H1 (cell line): ENCODE data around the gene RNFT2. TPM values are rescaled to one million over a fixed set of nuclear protein-coding genes. Genes with fewer than 3 reads are reported as not detected.

Source experiments
- CTCF ChIA-PET: fragments of 300-600 bp; sonication (Branson Sonifier 250); formaldehyde crosslinking; loops from one replicate; lab custom pipeline; 2021; ENCODE audit not compliant: partially characterized antibody; lab: Charles Lee
- POLR2A ChIA-PET: fragments of 300-600 bp; sonication (Branson Sonifier 250); formaldehyde crosslinking; loops from one replicate; lab custom pipeline; 2021; ENCODE audit warnings: inconsistent platforms; ENCODE audit not compliant: partially characterized antibody; lab: Charles Lee
- DNase-seq, 2 experiments: peaks; one replicate each; pipeline versions ENCODE4 v3.0.0 to v3.0.0-alpha.2; 2010 to 2022; ENCODE audit warnings: low spot score in 2 of 2, low read depth in 1 of 2, mixed read lengths in 1 of 2
- FAIRE-seq: peaks from 2 replicates; lab custom pipeline; 2011; peaks lifted over from hg19 to GRCh38; lab: Jason Lieb, UNC
- H2AFZ ChIP-seq: 2 replicates; pipeline ENCODE4 v1.8.1; 2012; ENCODE audit warnings: low read length, inconsistent platforms
- H2AK5ac ChIP-seq: 2 replicates; pipeline ENCODE4 v1.6.1; 2013; ENCODE audit warnings: low read depth, low read length
- H2BK120ac ChIP-seq: replicated peaks from 2 replicates; pipeline ENCODE3; 2013; ENCODE audit warnings: low read depth, low read length, inconsistent platforms
- H2BK12ac ChIP-seq: 2 replicates; pipeline ENCODE4 v1.6.1; 2013; ENCODE audit warnings: low read depth, low read length
- H2BK15ac ChIP-seq: 2 replicates; pipeline ENCODE4 v1.6.1; 2013; ENCODE audit warnings: low read length
- H2BK20ac ChIP-seq: 2 replicates; pipeline ENCODE4 v1.6.1; 2013; ENCODE audit warnings: low read length
- H2BK5ac ChIP-seq: 2 replicates; pipeline ENCODE4 v1.6.1; 2013; ENCODE audit warnings: low read depth, low read length
- H3K14ac ChIP-seq: 2 replicates; pipeline ENCODE4 v1.6.1; 2013; ENCODE audit warnings: inconsistent platforms; ENCODE audit not compliant: insufficient read length
- H3K18ac ChIP-seq: 2 replicates; pipeline ENCODE4 v1.6.1; 2013; ENCODE audit warnings: low read length; ENCODE audit errors: extremely low read depth
- H3K23ac ChIP-seq: 2 replicates; pipeline ENCODE4 v1.6.1; 2013; ENCODE audit warnings: inconsistent platforms; ENCODE audit not compliant: insufficient read length
- H3K23me2 ChIP-seq: 2 replicates; pipeline ENCODE4 v1.6.1; 2013; ENCODE audit warnings: low read depth, low read length
- H3K27ac ChIP-seq: 2 replicates; pipeline ENCODE4 v1.6.1; 2011; ENCODE audit warnings: low read depth, low read length, inconsistent platforms
- H3K27me3 ChIP-seq, 4 experiments: replicated peaks in 1 of 4; 1 replicate in 1 of 4; 2 replicates in 3 of 4; pipeline versions ENCODE4 v1.6.1 to v1.8.1; 2011 to 2013; ENCODE audit warnings: low read length in 3 of 4, mild to moderate bottlenecking in 3 of 4, inconsistent platforms in 2 of 4, mixed read lengths in 2 of 4, moderate library complexity in 1 of 4; ENCODE audit not compliant: control insufficient read depth in 3 of 4, insufficient read depth in 3 of 4; ENCODE audit errors: extremely low read depth in 1 of 4
- H3K36me3 ChIP-seq, 4 experiments: 2 replicates each; pipeline versions ENCODE4 v1.6.1 to v1.8.1; 2011 to 2013; ENCODE audit warnings: mild to moderate bottlenecking in 4 of 4, low read length in 3 of 4, moderate library complexity in 2 of 4, control low read depth in 1 of 4, inconsistent platforms in 1 of 4; ENCODE audit not compliant: insufficient read depth in 4 of 4, control insufficient read depth in 2 of 4
- H3K4ac ChIP-seq: replicated peaks from 2 replicates; pipeline ENCODE3; 2013; ENCODE audit warnings: low read length, low read depth, mixed read lengths, inconsistent platforms; ENCODE audit not compliant: insufficient read length
- H3K4me1 ChIP-seq, 4 experiments: replicated peaks in 1 of 4; 1 replicate in 1 of 4; 2 replicates in 3 of 4; pipeline versions ENCODE4 v1.6.1 to v1.8.1; 2011 to 2013; ENCODE audit warnings: low read length in 3 of 4, inconsistent platforms in 2 of 4, mixed read lengths in 1 of 4; ENCODE audit not compliant: insufficient read depth in 4 of 4, control insufficient read depth in 3 of 4
- H3K4me2 ChIP-seq, 2 experiments: 2 replicates each; pipeline versions ENCODE4 v1.6.1 to v1.8.1; 2011 to 2013; ENCODE audit warnings: low read depth in 2 of 2, low read length in 2 of 2, control low read depth in 1 of 2, inconsistent platforms in 1 of 2, mild to moderate bottlenecking in 1 of 2; ENCODE audit not compliant: insufficient read depth in 1 of 2
- H3K4me3 ChIP-seq, 4 experiments: fragments of 200-600, 300-600 bp in 1 of 4; sonication (generic), shearing (Covaris generic), sonication (Bioruptor Twin) in 1 of 4; 2 replicates each; pipeline versions ENCODE4 v1.5.1 to v1.8.1; 2011 to 2016; ENCODE audit warnings: low read length in 4 of 4, low read depth in 3 of 4, control low read depth in 2 of 4, inconsistent platforms in 2 of 4, mild to moderate bottlenecking in 2 of 4, mixed read lengths in 1 of 4, moderate library complexity in 1 of 4; ENCODE audit not compliant: insufficient read depth in 2 of 4; ENCODE audit errors: extremely low read depth in 1 of 4
- H3K56ac ChIP-seq: replicated peaks from 2 replicates; pipeline ENCODE3; 2013; ENCODE audit warnings: low read depth, mild to moderate bottlenecking, mixed read lengths, low read length, inconsistent platforms; ENCODE audit not compliant: insufficient read length
- H3K79me1 ChIP-seq: 2 replicates; pipeline ENCODE4 v1.6.1; 2013; ENCODE audit warnings: low read depth, low read length, control low read depth
- H3K79me2 ChIP-seq, 2 experiments: 2 replicates each; pipeline versions ENCODE4 v1.6.1 to v1.8.1; 2012 to 2013; ENCODE audit warnings: low read length in 2 of 2, mild to moderate bottlenecking in 2 of 2, inconsistent platforms in 1 of 2; ENCODE audit not compliant: insufficient read depth in 2 of 2, control insufficient read depth in 1 of 2
- H3K9ac ChIP-seq, 4 experiments: replicated peaks in 1 of 4; 1 replicate in 1 of 4; 2 replicates in 3 of 4; pipeline versions ENCODE4 v1.6.1 to v1.8.1; 2011 to 2013; ENCODE audit warnings: low read depth in 3 of 4, low read length in 3 of 4, control low read depth in 2 of 4, mild to moderate bottlenecking in 2 of 4, moderate library complexity in 2 of 4, inconsistent platforms in 1 of 4; ENCODE audit errors: extremely low read depth in 1 of 4
- H3K9me3 ChIP-seq, 2 experiments: 2 replicates each; pipeline versions ENCODE4 v1.6.1 to v1.8.1; 2012 to 2013; ENCODE audit warnings: mild to moderate bottlenecking in 2 of 2, moderate library complexity in 2 of 2, control low read depth in 1 of 2, inconsistent platforms in 1 of 2, low read depth in 1 of 2, low read length in 1 of 2, mixed read lengths in 1 of 2; ENCODE audit not compliant: insufficient read depth in 2 of 2
- H4K20me1 ChIP-seq, 2 experiments: replicated peaks in 1 of 2; 2 replicates each; pipeline versions ENCODE3 to v1.8.1; 2011 to 2013; ENCODE audit warnings: inconsistent platforms in 2 of 2, low read length in 2 of 2, mild to moderate bottlenecking in 1 of 2; ENCODE audit not compliant: insufficient read depth in 2 of 2, control insufficient read depth in 1 of 2
- H4K5ac ChIP-seq: 2 replicates; pipeline ENCODE4 v1.6.1; 2013; ENCODE audit warnings: low read length, low read depth, mixed read lengths, inconsistent platforms; ENCODE audit not compliant: insufficient read length
- H4K8ac ChIP-seq: 2 replicates; pipeline ENCODE4 v1.8.0; 2013; ENCODE audit warnings: mild to moderate bottlenecking, moderate library complexity, low read length, inconsistent platforms; ENCODE audit not compliant: insufficient read depth; ENCODE audit errors: extremely low read depth
- H4K91ac ChIP-seq: replicated peaks from 2 replicates; pipeline ENCODE3; 2013; ENCODE audit warnings: low read length, mixed read lengths, inconsistent platforms; ENCODE audit not compliant: insufficient read length
- ATF2 ChIP-seq: IDR thresholded peaks from 2 replicates; pipeline ENCODE4 v1.6.1; 2012; ENCODE audit warnings: low read length, inconsistent platforms
- E2F6 ChIP-seq: IDR thresholded peaks from 2 replicates; pipeline ENCODE4 v1.6.1; 2012; ENCODE audit warnings: inconsistent platforms
- NRF1 ChIP-seq: IDR thresholded peaks from 2 replicates; pipeline ENCODE4 v1.6.1; 2011; ENCODE audit warnings: mild to moderate bottlenecking, low read depth, low read length, improper control_type of control experiment
- PHF8 ChIP-seq: fragments of 200-600 bp; sonication (generic); conservative IDR thresholded peaks from 2 replicates; pipeline ENCODE4 v1.7.1; 2012; ENCODE audit warnings: low read depth, mild to moderate bottlenecking, inconsistent platforms, low read length, moderate library complexity
- RAD21 ChIP-seq, 2 experiments: IDR thresholded peaks in 1 of 2; conservative IDR thresholded peaks in 1 of 2; 2 replicates each; pipeline ENCODE4 v1.6.1; 2011; ENCODE audit warnings: low read depth in 2 of 2, low read length in 2 of 2, improper control_type of control experiment in 1 of 2, inconsistent platforms in 1 of 2, mild to moderate bottlenecking in 1 of 2, moderate library complexity in 1 of 2
- SIX5 ChIP-seq: IDR thresholded peaks from 2 replicates; pipeline ENCODE4 v1.6.1; 2011; ENCODE audit warnings: mild to moderate bottlenecking, low read depth, low read length
- TAF7 ChIP-seq: optimal IDR thresholded peaks from 2 replicates; pipeline ENCODE3; 2011; ENCODE audit warnings: low read depth, mild to moderate bottlenecking, inconsistent platforms, low read length, moderate library complexity, borderline replicate concordance
- WGBS, 2 experiments: shearing (Covaris generic) in 1 of 2; methylation state at CpG; one replicate each; pipeline versions ENCODE4 v1.1.6 to v1.1.7; 2013 to 2015; ENCODE audit warnings: low lambda C conversion rate in 2 of 2, mixed read lengths in 2 of 2, inconsistent platforms in 1 of 2, low coverage in 1 of 2, missing lambda C conversion rate in 1 of 2; ENCODE audit not compliant: insufficient replicate concordance in 2 of 2, insufficient coverage in 1 of 2, insufficient read length in 1 of 2; ENCODE audit errors: extremely low coverage in 1 of 2, missing lambda C conversion rate in 1 of 2; 5-methylcytosine and 5-hydroxymethylcytosine counted together
- polyA plus RNA-seq, 7 experiments: library from polyadenylated mRNA; depleted of rRNA in 3 of 7; stranded (reverse) in 5 of 7; unstranded in 2 of 7; fragments of >200 nt in 5 of 7; fragments of 200-250 nt in 2 of 7; gene quantifications; 1 replicate in 5 of 7; 2 replicates in 1 of 7; 4 replicates in 1 of 7; pipeline versions ENCODE4 v1.2.1 to v1.2.3, GENCODE V29; 2011 to 2013; ENCODE audit warnings: missing spikeins in 2 of 7, mixed read lengths in 2 of 7
- total RNA-seq: library from RNA; stranded (reverse); fragmentation: NEBNext Ultra II Directional; extraction: Animal tissue kit (Norgen Biotek cat#: 25700); gene quantifications from 2 replicates; pipeline ENCODE4 v1.2.1, GENCODE V29; 2021

Gene RNFT2
- total and polyA plus RNA-seq, 2 of the 8 experiments (the other 6 are each of a cell fraction or from before 2014, with no cell fraction given) = 14.2 to 33.1 TPM

GRCh38 chr12:116863275-116863767 is 125.2 kb downstream of the RNFT2 start:
- no peak overlapping the region for H2BK120ac ChIP-seq
- H3K4ac ChIP-seq = no peak overlapping the region
- no peak overlapping the region for H3K14ac ChIP-seq
- no peak overlapping the region for H4K5ac ChIP-seq
- H3K36me3 ChIP-seq = no peaks in the 10 kb centered on the region
- H3K27me3 ChIP-seq = no peaks in the 10 kb centered on the region
- FAIRE-seq (peak; percentile 84), DNase-seq (peak; percentile 47 to 91)
- H2BK5ac ChIP-seq = no peak overlapping the region
- no peaks in the 10 kb centered on the region for H3K79me1 ChIP-seq
- H3K79me2 ChIP-seq = no peaks in the 10 kb centered on the region
- H3K4me1 ChIP-seq = no peaks in the 10 kb centered on the region; a peak in 1 of 7 replicates
- H3K23me2 ChIP-seq = no peaks in the 10 kb centered on the region
- H2BK12ac ChIP-seq = no peak overlapping the region
- no peak overlapping the region for H3K4me2 ChIP-seq
- no peaks in the 10 kb centered on the region for H4K20me1 ChIP-seq
- H2BK20ac ChIP-seq = no peak overlapping the region
- no peak overlapping the region for H2BK15ac ChIP-seq
- H3K27ac ChIP-seq = no peak overlapping the region
- H3K23ac ChIP-seq = no peak overlapping the region
- no peak overlapping the region for H4K91ac ChIP-seq
- POLR2A ChIA-PET = interaction anchor here (0.6 to 1.4 kb wide), 4 partner anchors 17 to 271 kb away, joined by 3 to 5 read pairs (median 4); no protein-coding TSS in a partner anchor
- CTCF ChIA-PET = interaction anchor here (0.6 to 3.3 kb wide), 53 partner anchors 8 to 773 kb away, joined by 3 to 39 read pairs (median 4); partner anchors contain the start of gene HRK
- no peaks in the 10 kb centered on the region for H3K9me3 ChIP-seq
- no peak overlapping the region for H3K18ac ChIP-seq
- no peak overlapping the region for H2AK5ac ChIP-seq
- no peak overlapping the region for H3K4me3 ChIP-seq
- no peak overlapping the region for H3K9ac ChIP-seq
- H3K56ac ChIP-seq = no peak overlapping the region
- 60% methylated on average over 6 of the region's 6 CpGs; no CpG with 5 or more reads in 1 of the 2 experiments for WGBS, 2 experiments
- H2AFZ ChIP-seq = no peak overlapping the region
- H4K8ac ChIP-seq = no peak overlapping the region
- TF ChIP-seq RAD21 (IDR thresholded peaks at IDR 0.05 in 1 of 2, conservative IDR thresholded peaks at IDR 0.05 in 1 of 2; ENCODE audit: low read depth in 2 of 2, low read length in 2 of 2) = peak; percentile 69 to 76
- no peak for TF ChIP-seq PHF8
- TF ChIP-seq SIX5 = no peak
- TF ChIP-seq NRF1 = no peak
- TF ChIP-seq TAF7 = no peak
- no peak for TF ChIP-seq E2F6
- TF ChIP-seq ATF2 = no peak
